HepG2 (cell line): Measurements from ENCODE around the gene BBC3. TPM values are rescaled to one million over a fixed set of nuclear protein-coding genes. Genes with fewer than 3 reads are reported as not detected.

Experiments
- HOXA5 ChIP-seq: sonication (generic); formaldehyde crosslinking; IDR thresholded peaks from 2 replicates; pipeline ENCODE4 v1.4.0; 2020; ENCODE audit warnings: missing genetic modification reagents
- IRF2 ChIP-seq: IDR thresholded peaks from 2 replicates; pipeline ENCODE4 v1.6.1; 2018; ENCODE audit warnings: missing genetic modification reagents, missing compliant biosample characterization
- ISX ChIP-seq: sonication (generic); formaldehyde crosslinking; conservative IDR thresholded peaks from 2 replicates; pipeline ENCODE4 v1.5.0; 2020; ENCODE audit warnings: missing genetic modification reagents
- MED13 ChIP-seq: sonication (generic); formaldehyde crosslinking; IDR thresholded peaks from 2 replicates; pipeline ENCODE4 v1.5.0; 2020; ENCODE audit warnings: missing genetic modification reagents
- POLR2G ChIP-seq: fragments of 200-400 bp; formaldehyde crosslinking; IDR thresholded peaks from 2 replicates; pipeline ENCODE4 v1.6.1; 2018; ENCODE audit warnings: mild to moderate bottlenecking, low read depth, low read length, moderate library complexity
- SPEN ChIP-seq: sonication (generic); formaldehyde crosslinking; IDR thresholded peaks from 2 replicates; pipeline ENCODE4 v1.5.1; 2020; ENCODE audit warnings: low read depth, mild to moderate bottlenecking, missing genetic modification reagents
- TOPORS ChIP-seq: sonication (generic); formaldehyde crosslinking; IDR thresholded peaks from 2 replicates; pipeline ENCODE4 v1.8.0; 2023; ENCODE audit warnings: mild to moderate bottlenecking, missing genetic modification reagents
- ZNF143 ChIP-seq: sonication (generic); formaldehyde crosslinking; IDR thresholded peaks from 2 replicates; pipeline ENCODE4 v1.4.0; 2020; ENCODE audit warnings: missing genetic modification reagents
- ZNF275 ChIP-seq: sonication (generic); formaldehyde crosslinking; IDR thresholded peaks from 2 replicates; pipeline ENCODE4 v1.8.0; 2022; ENCODE audit warnings: missing genetic modification reagents, mild to moderate bottlenecking, inconsistent platforms, borderline replicate concordance
- ZNF331 ChIP-seq: sonication (generic); formaldehyde crosslinking; IDR thresholded peaks from 2 replicates; pipeline ENCODE4 v1.4.0; 2020; ENCODE audit warnings: missing genetic modification reagents
- ZNF354B ChIP-seq: sonication (generic); formaldehyde crosslinking; IDR thresholded peaks from 2 replicates; pipeline ENCODE4 v1.8.0; 2022; ENCODE audit warnings: mild to moderate bottlenecking, missing genetic modification reagents
- ZNF768 ChIP-seq: sonication (generic); formaldehyde crosslinking; IDR thresholded peaks from 2 replicates; pipeline ENCODE4 v1.4.0; 2020; ENCODE audit warnings: missing genetic modification reagents
- ZSCAN20 ChIP-seq: sonication (generic); formaldehyde crosslinking; IDR thresholded peaks from 2 replicates; pipeline ENCODE4 v1.4.0; 2020; ENCODE audit warnings: missing genetic modification reagents, mild to moderate bottlenecking, borderline replicate concordance
- ZSCAN9 ChIP-seq: IDR thresholded peaks from 2 replicates; pipeline ENCODE4 v1.6.1; 2016; ENCODE audit warnings: borderline replicate concordance
- polyA plus RNA-seq, 8 experiments: library from polyadenylated mRNA; depleted of rRNA in 3 of 8; stranded (reverse) in 7 of 8; unstranded in 1 of 8; fragments of >200 nt; fragmentation: Illumina TruSeq in 4 of 8; extraction: Trizol in 4 of 8; gene quantifications; 2 replicates each; pipeline versions ENCODE4 v1.2.1 to v1.2.3, GENCODE V29; 2011 to 2016; ENCODE audit warnings: low read depth in 4 of 8, missing spikeins in 1 of 8, mixed read lengths in 1 of 8; ENCODE audit not compliant: insufficient read depth in 1 of 8
- total RNA-seq, 5 experiments: library from RNA; depleted of rRNA; stranded (reverse); fragments of >200 nt; fragmentation: Illumina TruSeq; extraction: Trizol; gene quantifications; 2 replicates each; pipeline ENCODE4 v1.2.3, GENCODE V29; 2016; ENCODE audit warnings: low read depth in 1 of 5
- TF ChIP-seq, protein P1 (sequence below): IDR thresholded peaks from 2 replicates; pipeline ENCODE4 v1.6.1; 2018; ENCODE audit warnings: missing genetic modification reagents, mild to moderate bottlenecking, missing compliant biosample characterization
- TF ChIP-seq, protein P2 (sequence below): sonication (generic); formaldehyde crosslinking; IDR thresholded peaks from 2 replicates; pipeline ENCODE4 v1.4.0; 2020; ENCODE audit warnings: missing genetic modification reagents, borderline replicate concordance
- TF ChIP-seq, protein P3 (sequence below): IDR thresholded peaks from 2 replicates; pipeline ENCODE4 v1.6.1; 2016; ENCODE audit warnings: low read depth, missing genetic modification reagents, missing compliant biosample characterization
- TF ChIP-seq, protein P4 (sequence below): fragments of 450-650 bp; IDR thresholded peaks from 2 replicates; pipeline ENCODE4 v1.6.1; 2017

The BBC3 gene
- total and polyA plus RNA-seq, 2 of the 13 experiments (the other 11 are each of a cell fraction or from before 2014, with no cell fraction given), result 6.1 to 8.8 TPM

- no peak for TF ChIP-seq ZNF354B (CRISPR knock-in tag)
- TF ChIP-seq IRF2 (CRISPR knock-in tag), result peak; percentile 65; the same call in 1 of the 2 replicates
- TF ChIP-seq, protein P1, sequence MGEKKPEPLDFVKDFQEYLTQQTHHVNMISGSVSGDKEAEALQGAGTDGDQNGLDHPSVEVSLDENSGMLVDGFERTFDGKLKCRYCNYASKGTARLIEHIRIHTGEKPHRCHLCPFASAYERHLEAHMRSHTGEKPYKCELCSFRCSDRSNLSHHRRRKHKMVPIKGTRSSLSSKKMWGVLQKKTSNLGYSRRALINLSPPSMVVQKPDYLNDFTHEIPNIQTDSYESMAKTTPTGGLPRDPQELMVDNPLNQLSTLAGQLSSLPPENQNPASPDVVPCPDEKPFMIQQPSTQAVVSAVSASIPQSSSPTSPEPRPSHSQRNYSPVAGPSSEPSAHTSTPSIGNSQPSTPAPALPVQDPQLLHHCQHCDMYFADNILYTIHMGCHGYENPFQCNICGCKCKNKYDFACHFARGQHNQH (CRISPR knock-in tag), result 0 out of 2 replicates have a peak, but pooled peaks have one; percentile 43
- TF ChIP-seq HOXA5 (CRISPR knock-in tag), result peak; percentile 84
- peak; percentile 51; the same call in 1 of the 2 replicates for TF ChIP-seq SPEN
- no peak for TF ChIP-seq ZNF143
- TF ChIP-seq, protein P2, sequence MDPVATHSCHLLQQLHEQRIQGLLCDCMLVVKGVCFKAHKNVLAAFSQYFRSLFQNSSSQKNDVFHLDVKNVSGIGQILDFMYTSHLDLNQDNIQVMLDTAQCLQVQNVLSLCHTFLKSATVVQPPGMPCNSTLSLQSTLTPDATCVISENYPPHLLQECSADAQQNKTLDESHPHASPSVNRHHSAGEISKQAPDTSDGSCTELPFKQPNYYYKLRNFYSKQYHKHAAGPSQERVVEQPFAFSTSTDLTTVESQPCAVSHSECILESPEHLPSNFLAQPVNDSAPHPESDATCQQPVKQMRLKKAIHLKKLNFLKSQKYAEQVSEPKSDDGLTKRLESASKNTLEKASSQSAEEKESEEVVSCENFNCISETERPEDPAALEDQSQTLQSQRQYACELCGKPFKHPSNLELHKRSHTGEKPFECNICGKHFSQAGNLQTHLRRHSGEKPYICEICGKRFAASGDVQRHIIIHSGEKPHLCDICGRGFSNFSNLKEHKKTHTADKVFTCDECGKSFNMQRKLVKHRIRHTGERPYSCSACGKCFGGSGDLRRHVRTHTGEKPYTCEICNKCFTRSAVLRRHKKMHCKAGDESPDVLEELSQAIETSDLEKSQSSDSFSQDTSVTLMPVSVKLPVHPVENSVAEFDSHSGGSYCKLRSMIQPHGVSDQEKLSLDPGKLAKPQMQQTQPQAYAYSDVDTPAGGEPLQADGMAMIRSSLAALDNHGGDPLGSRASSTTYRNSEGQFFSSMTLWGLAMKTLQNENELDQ (CRISPR knock-in tag), result 0 out of 2 replicates have a peak, but pooled peaks have one; percentile 61
- no peak; the same call in 1 of the 2 replicates for TF ChIP-seq ISX
- peak; percentile 77; the same call in 1 of the 2 replicates for TF ChIP-seq ZSCAN20
- peak; percentile 98 for TF ChIP-seq POLR2G
- peak; percentile 33; the same call in 1 of the 2 replicates for TF ChIP-seq ZSCAN9 (CRISPR knock-in tag)
- peak; percentile 78; the same call in 1 of the 2 replicates for TF ChIP-seq TOPORS (CRISPR knock-in tag)
- TF ChIP-seq ZNF275 (CRISPR knock-in tag), result 0 out of 2 replicates have a peak, but pooled peaks have one; percentile 60
- TF ChIP-seq, protein P3, sequence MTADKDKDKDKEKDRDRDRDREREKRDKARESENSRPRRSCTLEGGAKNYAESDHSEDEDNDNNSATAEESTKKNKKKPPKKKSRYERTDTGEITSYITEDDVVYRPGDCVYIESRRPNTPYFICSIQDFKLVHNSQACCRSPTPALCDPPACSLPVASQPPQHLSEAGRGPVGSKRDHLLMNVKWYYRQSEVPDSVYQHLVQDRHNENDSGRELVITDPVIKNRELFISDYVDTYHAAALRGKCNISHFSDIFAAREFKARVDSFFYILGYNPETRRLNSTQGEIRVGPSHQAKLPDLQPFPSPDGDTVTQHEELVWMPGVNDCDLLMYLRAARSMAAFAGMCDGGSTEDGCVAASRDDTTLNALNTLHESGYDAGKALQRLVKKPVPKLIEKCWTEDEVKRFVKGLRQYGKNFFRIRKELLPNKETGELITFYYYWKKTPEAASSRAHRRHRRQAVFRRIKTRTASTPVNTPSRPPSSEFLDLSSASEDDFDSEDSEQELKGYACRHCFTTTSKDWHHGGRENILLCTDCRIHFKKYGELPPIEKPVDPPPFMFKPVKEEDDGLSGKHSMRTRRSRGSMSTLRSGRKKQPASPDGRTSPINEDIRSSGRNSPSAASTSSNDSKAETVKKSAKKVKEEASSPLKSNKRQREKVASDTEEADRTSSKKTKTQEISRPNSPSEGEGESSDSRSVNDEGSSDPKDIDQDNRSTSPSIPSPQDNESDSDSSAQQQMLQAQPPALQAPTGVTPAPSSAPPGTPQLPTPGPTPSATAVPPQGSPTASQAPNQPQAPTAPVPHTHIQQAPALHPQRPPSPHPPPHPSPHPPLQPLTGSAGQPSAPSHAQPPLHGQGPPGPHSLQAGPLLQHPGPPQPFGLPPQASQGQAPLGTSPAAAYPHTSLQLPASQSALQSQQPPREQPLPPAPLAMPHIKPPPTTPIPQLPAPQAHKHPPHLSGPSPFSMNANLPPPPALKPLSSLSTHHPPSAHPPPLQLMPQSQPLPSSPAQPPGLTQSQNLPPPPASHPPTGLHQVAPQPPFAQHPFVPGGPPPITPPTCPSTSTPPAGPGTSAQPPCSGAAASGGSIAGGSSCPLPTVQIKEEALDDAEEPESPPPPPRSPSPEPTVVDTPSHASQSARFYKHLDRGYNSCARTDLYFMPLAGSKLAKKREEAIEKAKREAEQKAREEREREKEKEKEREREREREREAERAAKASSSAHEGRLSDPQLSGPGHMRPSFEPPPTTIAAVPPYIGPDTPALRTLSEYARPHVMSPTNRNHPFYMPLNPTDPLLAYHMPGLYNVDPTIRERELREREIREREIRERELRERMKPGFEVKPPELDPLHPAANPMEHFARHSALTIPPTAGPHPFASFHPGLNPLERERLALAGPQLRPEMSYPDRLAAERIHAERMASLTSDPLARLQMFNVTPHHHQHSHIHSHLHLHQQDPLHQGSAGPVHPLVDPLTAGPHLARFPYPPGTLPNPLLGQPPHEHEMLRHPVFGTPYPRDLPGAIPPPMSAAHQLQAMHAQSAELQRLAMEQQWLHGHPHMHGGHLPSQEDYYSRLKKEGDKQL (CRISPR knock-in tag), result 0 out of 2 replicates have a peak, but pooled peaks have one; percentile 15
- peak; percentile 27; the same call in 1 of the 2 replicates for TF ChIP-seq MED13 (CRISPR knock-in tag)
- peak; percentile 81 for TF ChIP-seq ZNF768 (CRISPR knock-in tag)
- peak; percentile 83 for TF ChIP-seq ZNF331
- TF ChIP-seq, protein P4, sequence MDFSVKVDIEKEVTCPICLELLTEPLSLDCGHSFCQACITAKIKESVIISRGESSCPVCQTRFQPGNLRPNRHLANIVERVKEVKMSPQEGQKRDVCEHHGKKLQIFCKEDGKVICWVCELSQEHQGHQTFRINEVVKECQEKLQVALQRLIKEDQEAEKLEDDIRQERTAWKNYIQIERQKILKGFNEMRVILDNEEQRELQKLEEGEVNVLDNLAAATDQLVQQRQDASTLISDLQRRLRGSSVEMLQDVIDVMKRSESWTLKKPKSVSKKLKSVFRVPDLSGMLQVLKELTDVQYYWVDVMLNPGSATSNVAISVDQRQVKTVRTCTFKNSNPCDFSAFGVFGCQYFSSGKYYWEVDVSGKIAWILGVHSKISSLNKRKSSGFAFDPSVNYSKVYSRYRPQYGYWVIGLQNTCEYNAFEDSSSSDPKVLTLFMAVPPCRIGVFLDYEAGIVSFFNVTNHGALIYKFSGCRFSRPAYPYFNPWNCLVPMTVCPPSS, result no peak
Measured at GRCh38 chr19:47225746-47226425, 5.1 kb downstream of the BBC3 start (continued).
